Fibroblast of skin of left biceps (primary cell): ENCODE measurements around the gene HAO2.

Source experiments
- DNase-seq, 2 experiments: peaks; one replicate each; pipeline ENCODE4 v3.0.0-alpha.2; 2013; ENCODE audit warnings: low read depth in 2 of 2

The HAO2 gene

DNA sequence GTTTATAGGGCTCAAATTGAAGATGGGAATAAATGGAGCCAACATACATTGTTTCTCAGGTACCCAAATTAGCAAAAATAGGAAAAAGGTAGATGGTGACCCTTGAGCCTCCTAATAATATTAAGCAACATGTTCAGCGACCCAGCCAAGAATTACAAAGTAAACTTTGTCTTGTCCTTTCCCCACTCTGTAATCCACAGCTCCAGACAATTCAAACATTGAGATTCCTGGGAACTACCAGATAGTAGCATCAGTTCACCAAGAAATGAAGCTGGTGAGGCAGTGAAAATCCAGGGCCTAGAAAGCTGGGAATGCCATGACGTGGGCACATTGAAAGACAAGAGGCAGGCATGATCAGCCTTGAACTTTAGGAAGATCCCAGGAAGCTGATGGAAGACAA is 11.7 kb downstream of the HAO2 start:
- DNase-seq: no peak

DNA sequence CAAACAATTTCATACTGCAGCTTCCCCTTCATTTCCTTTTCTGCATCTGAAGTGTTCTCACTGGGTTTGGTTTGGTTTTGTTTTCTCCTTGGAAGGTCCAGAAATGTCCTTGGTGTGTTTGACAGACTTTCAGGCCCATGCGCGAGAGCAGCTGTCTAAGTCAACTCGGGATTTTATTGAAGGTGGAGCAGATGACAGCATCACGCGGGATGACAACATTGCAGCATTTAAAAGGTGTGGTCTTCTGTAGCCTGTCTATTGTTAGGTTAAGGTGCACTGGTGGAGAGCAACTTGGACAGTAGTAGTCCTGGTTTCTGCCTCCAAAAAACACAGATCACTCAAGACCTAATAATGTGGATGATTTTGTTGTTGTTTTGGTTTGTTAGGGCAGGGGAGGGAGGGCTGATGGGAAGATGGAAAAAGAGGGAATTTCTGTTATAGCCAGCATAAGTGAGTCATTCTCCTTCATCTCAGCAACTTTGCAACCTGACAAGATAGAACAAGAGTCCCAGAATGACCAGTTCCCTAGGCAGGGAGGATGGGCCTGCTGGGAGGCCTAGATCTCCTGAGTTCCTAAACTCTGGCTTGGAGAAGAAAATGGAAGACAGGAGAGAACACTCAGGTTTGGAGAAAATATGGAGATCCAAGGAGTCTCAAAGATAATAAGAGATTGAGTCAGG is 12.5 kb downstream of the HAO2 start:
- DNase-seq: no peak

DNA sequence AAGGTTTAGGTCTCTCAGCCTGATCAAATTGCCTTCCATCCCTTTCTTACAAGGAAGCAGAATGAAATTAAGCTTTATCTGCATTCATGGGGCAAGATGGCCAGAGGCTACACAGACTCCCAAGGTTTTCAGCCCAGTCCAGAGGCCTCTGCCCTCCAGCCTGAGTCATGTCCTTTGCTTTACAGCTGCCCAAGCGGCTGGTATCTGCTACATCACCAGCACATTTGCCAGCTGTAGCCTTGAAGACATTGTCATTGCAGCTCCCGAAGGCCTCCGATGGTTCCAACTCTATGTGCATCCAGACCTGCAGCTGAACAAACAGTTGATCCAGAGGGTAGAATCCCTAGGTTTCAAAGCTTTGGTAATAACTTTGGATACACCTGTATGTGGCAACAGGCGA is 16.0 kb downstream of the HAO2 start:
- no peak for DNase-seq

DNA sequence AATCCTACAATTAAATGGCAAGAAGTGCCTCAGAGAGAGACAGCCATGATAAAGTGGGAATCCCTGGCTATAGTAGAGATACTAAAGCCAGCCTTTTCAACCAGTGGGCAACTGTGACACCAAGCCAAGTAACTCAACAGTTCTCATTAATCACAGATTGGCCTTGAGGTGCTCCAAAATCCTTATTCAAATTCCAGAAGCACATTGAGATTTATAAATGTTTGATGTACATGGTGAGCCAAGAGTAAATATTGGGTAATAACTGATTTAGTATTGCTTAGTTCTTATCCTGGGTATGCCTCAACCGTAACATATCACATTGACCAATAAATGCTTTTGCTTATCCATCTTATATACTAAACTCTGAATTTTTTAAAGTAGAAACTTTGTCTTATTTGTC is 17.1 kb downstream of the HAO2 start:
- DNase-seq: no peak

DNA sequence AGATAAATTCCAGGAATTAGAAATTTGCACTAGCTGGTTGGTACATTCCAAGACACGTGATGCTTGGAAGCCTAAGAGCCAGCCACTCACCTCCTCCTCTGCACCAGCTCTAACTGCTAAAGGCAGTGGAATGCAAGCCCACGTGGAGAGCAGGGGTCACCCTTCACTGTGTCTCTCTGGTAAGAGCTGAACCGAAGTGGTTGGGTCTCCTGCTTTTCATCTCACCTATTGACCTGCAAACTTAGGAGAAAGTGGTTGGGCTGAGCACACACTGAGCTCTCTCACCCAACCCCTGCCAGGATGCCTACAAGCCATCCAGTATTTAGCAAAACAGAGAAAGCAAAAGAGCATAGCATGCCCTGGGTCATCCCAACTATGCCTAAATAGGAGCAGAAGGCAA is 19.3 kb downstream of the HAO2 start:
- DNase-seq: no peak

DNA sequence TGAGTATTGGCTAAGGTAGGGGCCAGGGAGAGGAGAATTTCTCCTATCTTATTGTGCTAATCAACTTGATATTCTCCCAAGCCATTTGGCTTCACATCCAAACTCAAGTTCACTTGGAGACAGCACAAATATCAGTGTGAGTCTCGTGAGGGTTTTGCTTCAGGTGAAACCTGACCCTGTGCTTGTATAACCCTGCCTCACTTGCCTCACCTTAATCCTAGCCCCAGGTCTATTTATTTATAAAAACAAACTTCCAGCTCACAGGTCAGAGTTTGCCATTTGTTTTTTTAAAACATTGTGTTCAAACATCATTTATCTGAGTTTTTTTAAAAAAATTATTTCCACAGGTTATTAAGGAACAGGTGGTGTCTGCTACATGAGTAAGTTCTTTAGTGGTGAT is 19.9 kb downstream of the HAO2 start:
- DNase-seq: no peak

DNA sequence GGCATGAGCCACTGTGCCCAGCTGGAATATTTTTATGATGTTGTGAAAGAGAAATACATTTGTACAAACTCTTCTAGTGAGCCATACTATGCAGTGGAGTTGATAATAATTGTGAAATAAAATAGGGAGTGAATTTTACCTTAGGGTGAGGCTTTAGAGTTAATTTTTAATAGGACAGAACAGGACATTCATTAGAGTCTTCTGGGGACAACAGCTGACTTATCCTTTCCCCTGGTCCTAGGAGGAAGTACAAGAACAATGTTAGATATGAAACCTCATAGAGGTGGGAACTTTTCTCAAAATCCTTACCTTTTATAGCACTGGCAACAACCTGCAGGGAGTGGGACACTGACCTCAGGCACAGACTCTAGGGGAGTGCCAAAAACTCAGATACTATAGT is 21.9 kb downstream of the HAO2 start:
- DNase-seq: no peak

DNA sequence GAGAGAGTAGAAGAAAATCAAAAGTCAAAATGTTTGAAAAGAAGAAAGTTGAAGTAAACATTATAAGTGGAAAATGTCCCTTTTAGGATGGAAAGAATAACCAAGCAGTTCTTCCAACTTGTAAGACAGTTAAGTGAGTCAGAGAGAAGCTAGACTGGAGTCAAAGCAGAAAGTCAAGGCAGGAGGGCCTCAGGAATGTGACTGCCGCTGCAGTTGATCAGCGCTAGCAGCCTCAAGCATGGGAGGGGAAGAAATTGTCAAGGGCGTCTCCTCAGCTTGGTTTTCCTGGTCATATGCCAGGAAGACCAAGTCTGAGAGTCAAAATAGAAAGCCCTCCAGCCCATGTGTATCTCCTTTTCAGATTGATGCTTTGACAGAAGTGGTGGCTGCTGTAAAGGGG is 23.2 kb downstream of the HAO2 start:
- DNase-seq: no peak

DNA sequence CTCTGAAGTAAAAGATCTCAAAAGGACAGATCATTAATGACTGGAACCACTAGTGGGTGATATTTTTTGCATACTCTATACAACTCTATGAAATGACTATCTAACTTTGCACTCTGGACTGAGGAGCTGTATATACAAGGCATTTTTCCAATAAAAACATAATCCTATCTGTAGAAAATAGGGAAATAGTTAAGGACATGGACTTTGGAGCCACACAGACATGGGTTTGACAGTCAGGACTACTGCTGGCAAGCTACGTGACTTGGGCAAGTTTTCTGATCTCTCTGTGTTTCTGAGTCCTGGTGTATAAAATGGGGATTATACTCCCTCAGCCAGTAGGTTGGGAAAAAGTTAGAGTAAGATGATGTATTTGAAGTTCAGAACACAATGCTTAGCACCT is 25.5 kb downstream of the HAO2 start:
- DNase-seq: no peak

DNA sequence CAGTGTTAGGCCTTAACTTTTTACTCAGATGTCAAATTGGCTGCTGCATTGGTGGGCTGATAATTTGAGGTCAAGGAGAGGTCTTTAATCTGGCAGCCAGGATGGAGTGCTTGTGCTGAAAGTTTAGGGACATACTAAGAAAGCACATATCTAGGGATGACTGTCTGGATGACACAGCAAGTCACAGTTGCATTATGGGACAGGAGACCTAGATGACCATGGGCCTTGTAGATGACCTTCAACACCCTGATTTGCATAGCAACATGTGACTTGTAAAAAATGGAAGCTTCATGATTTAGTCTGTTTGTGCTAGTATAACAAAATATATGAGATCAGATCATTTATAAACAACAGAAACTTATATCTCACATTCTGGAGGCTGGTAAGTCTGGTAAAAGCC is 28.4 kb downstream of the HAO2 start:
- DNase-seq: no peak

DNA sequence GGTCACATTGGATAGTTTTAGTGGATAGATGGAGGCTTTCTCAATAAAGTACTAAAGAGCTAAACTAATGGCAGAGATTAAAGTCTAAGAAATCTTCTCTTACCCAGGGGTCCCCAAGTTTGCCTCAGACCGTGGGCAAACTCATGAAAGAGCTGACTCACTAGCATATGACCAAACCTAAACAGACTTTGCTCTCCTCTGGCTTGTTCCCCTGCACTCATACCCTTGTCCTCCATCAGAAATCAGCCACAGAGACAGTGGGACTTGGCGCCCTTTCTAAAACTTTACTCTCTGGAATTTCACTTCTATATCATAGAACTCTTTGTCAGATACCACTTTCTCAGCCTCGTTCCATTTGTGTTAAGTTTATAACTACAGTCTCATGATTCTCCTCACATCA is 29.4 kb downstream of the HAO2 start:
- DNase-seq: no peak

DNA sequence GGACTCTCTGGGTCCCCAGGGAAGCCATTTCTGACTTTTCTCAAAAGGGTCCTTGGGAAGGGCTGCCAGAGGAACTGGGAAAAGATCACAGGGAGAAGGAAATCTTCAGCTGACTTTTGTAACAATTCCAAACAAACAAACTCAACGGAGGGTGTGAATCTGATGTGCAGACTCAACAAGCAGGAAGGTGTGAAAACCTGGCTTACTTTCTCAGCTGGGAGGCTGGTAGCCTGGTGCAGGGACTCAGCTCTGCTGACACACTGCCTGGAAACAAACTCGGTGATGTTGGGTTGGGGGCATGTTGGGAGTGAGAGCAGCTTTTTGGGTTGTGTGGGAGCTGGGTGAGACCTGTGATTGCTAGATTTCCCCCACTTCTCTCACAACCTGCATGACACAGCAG is 36.2 kb downstream of the HAO2 start:
- DNase-seq: no peak

DNA sequence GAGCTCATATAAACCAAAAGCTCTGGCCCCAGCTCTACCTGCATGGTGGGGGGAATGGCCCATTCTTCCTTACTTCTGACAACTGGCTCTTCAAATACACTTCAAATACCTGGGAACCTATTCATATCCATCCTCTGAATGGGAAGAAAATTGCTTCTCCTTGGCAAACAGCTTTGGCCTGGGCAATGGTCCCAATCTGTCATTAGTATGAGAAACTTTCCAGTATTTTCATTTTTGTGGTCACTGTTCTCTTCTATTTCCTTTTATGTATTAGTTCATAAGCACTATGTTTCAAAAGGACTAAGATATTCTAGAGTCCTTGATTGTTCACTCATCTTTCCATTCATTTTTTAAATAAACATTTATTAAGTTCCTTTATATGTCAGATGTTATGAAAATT is 41.1 kb downstream of the HAO2 start:
- peak; percentile 17 to 38 for DNase-seq

DNA sequence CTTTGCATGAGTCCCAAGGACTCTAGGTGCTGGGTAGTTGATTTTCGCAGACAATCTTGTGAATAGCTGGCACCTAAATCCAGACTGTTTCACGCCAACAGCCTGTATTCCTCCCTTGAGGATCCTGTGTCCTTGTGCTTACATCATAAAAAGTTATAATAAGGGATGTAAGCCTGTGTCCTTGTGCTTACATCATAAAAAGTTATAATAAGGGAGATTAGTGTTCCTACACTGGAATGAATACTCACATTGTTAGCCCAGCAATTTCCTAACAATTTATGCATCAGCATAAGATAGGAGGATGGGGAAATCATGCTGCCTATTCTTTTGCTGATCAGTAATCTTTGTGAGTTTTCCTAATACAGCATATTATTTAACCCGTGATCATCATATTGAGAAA is 42.4 kb downstream of the HAO2 start:
- DNase-seq: no peak

DNA sequence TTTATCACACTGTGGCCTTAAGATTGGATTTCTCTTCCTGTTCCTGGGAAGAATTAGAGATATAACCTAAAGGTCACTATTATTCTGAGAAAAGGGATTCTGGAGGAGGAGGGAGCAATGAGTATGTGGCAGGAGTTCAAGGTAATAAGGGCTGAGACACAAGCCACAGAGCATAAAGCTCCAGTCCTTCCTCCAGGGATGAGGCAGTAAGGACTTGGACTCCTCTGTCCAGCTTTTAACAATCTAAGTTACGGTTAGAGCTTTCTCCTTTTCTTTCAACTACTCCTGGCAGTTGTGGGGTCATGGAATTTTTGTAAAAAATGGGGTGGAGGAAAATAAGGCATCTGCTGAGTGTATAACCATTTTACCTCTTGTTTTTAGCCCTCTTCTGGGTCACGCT is 46.4 kb downstream of the HAO2 start, which contains the start of gene HSD3B2:
Gene HSD3B2 (plus strand): TSS at position 201 of the 400 bp plus-strand sequence. CDS start 270 bp downstream, outside the sequence.
- no peak for DNase-seq

DNA sequence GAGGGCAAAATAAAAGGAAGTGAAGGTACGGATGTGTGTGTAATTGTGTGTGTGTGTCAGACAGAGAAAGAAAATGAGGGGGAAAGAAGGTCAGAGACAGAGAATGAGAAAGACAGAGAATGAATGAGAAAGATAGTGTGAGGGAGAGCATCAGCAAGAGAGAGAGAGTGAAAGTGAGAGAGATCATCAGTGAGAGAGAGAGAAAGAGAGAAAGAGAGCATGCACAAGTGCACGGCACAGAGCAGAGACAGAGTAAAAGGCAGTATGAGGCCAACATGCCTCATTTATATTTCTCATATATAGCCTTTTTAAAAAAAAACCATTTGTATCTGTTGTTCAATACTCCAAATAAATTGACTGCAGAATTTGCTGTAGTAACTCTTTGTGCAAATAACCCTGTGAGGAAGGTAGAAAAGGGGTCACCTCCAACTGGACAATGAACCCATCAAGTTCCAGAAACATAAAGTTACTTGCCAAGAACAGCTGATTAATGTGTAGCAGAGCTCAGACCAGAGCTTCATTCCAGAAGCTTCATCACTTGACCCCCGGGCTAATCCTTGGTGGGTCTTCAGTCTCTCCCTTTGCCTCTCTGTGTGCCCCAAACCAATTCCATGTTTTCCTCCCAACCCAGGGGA is 47.5 kb downstream of the HAO2 start:
- DNase-seq: no peak

DNA sequence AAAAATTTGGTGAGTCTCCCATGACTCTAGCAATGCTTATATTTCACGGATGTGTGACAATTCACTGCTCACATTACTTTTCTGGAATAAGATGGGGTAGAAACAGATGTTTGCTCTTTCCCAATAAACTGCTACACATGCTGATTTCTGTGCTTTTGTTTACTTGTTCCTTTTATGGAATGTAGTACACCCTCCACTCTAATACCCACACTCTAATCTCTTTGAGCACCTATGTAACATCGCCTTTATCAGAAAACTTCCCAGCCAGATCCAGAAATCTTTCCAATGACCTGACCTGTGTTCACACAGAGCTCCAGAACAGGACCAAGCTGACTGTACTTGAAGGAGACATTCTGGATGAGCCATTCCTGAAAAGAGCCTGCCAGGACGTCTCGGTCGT is 50.5 kb downstream of the HAO2 start:
- DNase-seq: no peak

DNA sequence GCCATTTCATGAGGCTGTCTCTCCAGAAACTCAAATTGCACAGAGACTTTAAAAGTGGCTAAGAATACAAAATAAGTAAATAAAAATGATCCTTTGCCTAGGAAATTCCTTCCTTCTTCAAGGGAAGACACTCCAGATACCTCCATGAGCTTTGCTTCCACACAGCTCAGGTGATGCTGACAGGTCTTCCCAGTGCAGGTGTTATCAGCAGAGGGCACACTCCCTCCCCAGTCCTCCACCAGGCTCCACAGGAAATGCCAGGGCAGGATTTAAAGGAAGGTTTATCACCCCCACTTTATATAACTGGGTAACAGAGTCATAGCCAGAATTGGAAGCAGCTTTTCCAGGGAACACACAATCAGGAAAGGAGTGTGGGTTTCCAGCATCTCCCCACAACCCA is 52.1 kb downstream of the HAO2 start:
- no peak for DNase-seq

DNA sequence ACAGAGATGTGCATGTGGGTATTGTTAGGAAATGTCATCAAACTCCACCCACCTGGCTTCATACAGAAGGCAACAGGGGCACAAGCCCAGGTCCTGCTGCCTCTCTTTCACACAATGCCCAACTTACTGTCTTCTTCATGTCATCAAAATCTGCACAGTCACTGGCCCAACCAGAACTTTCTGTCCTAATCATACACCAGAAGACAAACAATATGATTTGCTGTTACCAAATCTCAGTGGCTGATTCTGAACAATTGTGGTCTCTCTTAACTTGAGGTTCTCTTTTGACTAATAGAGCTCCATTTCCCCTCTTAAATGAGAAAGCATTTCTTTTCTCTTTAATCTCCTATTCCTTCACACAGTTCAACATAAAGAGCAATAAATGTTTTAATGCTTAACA is 54.0 kb downstream of the HAO2 start:
- no peak for DNase-seq

DNA sequence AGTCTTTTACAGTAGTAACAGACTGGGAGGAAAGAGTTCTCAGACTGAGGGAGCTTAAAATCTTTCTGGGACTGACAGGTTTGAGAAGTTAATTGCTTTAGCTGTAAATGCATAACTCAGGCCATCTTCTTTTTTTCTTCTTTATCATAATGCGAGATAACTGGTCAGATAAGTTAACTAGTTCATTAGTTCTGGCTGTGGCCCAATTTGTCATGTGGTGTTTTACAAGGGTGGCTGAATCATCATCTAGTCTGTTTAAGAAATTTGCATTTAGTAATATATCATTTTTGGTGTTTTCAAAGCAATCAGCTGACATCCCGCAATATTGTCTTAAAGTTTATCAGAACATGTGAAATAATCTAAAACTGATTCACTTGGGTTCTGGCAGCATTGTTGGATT is 60.4 kb downstream of the HAO2 start:
- no peak for DNase-seq

DNA sequence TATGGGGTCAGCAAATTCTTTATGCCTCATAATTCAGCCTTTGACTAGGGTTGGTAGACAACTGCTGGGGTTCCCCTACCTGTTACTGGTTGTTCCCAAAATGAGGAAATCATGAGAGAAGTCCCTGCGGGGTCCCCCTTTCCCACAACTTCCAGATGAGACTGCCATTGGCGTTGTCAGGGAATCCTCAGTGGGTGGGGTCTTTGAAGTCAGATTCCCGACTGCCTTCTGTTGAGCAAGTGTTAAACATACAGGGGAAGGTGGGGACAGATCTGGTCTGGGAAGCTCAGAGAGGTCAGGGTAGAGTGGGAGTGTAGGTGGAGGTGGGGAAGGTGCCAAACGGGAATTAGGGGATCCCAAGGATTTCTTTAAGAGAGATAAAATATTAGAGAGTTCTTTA is 61.1 kb downstream of the HAO2 start:
- DNase-seq: no peak

DNA sequence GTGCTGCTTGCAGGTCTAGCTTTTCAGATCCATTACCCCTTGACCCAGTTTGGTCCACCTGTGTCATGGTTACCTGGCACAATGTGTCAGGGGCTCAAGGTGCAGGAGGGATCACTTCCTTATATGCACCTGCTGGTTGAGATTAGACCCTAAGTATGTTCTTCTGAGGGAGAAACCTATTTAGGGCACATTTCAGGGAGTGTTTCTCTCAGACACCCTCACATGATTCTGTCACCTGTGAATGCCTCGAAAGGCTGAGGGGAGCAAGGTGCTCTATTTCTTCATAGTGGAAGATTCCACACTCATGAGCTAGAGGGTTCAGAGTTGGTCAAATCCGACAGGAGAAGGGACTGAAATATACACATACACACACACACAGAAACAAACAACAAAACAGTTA is 61.9 kb downstream of the HAO2 start:
- no peak for DNase-seq

DNA sequence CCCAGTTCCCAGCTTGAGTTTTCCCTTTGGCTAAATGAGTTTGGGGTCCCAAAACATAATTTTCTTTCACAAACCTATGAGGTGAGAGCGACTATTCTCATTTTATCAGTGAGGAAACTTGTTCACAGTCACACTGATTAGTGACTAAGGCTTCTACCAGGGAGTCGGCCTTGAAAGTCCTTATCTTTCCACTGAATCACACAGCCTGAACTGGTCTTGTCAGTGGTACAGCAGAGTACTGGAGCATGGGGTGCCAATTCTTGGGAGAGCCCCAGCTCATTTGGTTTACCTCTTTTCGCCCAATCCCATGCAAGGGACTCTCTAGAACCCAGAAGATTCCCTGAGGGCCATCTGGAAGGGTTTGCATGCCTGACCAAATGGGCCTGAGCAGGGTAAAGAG is 63.3 kb downstream of the HAO2 start:
- DNase-seq: no peak

DNA sequence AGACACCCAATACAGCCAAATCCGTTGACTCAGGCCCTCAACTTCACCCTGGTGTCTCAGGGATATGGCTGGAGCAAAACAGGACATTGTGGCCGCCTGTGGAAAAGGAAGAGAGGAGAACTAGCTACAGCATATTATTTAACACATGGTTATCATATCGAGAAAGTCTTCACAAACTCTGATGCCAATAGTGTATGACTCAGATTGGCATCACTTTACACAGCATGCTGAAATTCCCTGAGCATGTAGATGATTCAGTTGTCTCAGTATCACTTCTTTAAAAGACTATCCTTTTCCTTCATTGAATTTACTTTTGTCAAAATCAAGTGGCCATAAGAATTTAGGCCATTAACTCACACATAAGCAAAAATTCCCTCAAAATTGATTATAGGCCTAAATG is 66.5 kb downstream of the HAO2 start:
- DNase-seq: no peak
